HG03439 (cell line): ENCODE measurements around the gene CROT.
A peak's percentile ranks its signal among the peaks of the same experiment; 100 is the strongest.

Source experiments
- ATAC-seq: cut with Tn5 transposase; IDR thresholded peaks from one replicate; pipeline ENCODE4 v1.9.1; 2021; ENCODE audit warnings: mild to moderate bottlenecking, moderate library complexity; ENCODE audit not compliant: unreplicated experiment

Gene CROT

GRCh38 chr7:87341441-87341840 lies 4.0 kb upstream of the CROT start:
- ATAC-seq: no peak

- ATAC-seq: no peak
These were observed 3.2 kb upstream of the CROT start for GRCh38 chr7:87342231-87342630.

GRCh38 chr7:87344446-87344845 lies 1.0 kb upstream of the CROT start:
- ATAC-seq: no peak

- peak; percentile 3 for ATAC-seq
These were observed 503 bp downstream of the CROT start for GRCh38 chr7:87345962-87346371.

- no peak for ATAC-seq
These were observed 1.7 kb downstream of the CROT start for GRCh38 chr7:87347207-87347606.

GRCh38 chr7:87347664-87348063 lies 2.2 kb downstream of the CROT start:
- ATAC-seq: no peak

GRCh38 chr7:87354749-87355148 lies 9.3 kb downstream of the CROT start:
- no peak for ATAC-seq

GRCh38 chr7:87356448-87356847 lies 11.0 kb downstream of the CROT start:
- ATAC-seq: no peak

GRCh38 chr7:87359366-87359765 lies 13.9 kb downstream of the CROT start:
- no peak for ATAC-seq

- no peak for ATAC-seq
These were observed 15.9 kb downstream of the CROT start for GRCh38 chr7:87361320-87361719.

- no peak for ATAC-seq
These were observed 17.9 kb downstream of the CROT start for GRCh38 chr7:87363342-87363741.

GRCh38 chr7:87364246-87364645 lies 18.8 kb downstream of the CROT start:
- ATAC-seq: no peak

GRCh38 chr7:87369216-87369615 lies 23.8 kb downstream of the CROT start:
- no peak for ATAC-seq

GRCh38 chr7:87370660-87371180 lies 25.3 kb downstream of the CROT start:
- ATAC-seq: no peak

- no peak for ATAC-seq
These were observed 30.4 kb downstream of the CROT start for GRCh38 chr7:87375662-87376435.

- no peak for ATAC-seq
These were observed 35.4 kb downstream of the CROT start for GRCh38 chr7:87380905-87381304.

- no peak for ATAC-seq
These were observed 45.7 kb downstream of the CROT start for GRCh38 chr7:87391020-87391701.

GRCh38 chr7:87395442-87396020 lies 50.1 kb downstream of the CROT start:
- no peak for ATAC-seq

GRCh38 chr7:87398446-87398845 lies 53.0 kb downstream of the CROT start:
- no peak for ATAC-seq

GRCh38 chr7:87404674-87405073 lies 59.2 kb downstream of the CROT start:
- no peak for ATAC-seq

GRCh38 chr7:87411186-87411585 lies 65.7 kb downstream of the CROT start:
- ATAC-seq: no peak

- no peak for ATAC-seq
These were observed 67.6 kb downstream of the CROT start for GRCh38 chr7:87413029-87413428.
